WI38 (cell line): ENCODE measurements around the gene NCBP3.
A peak's percentile ranks its signal among the peaks of the same experiment; 100 is the strongest.

Experiments used
- H3K4me3 ChIP-seq: 2 replicates; pipeline ENCODE4 v1.5.1; 2011; ENCODE audit warnings: low read depth, mild to moderate bottlenecking, control low read depth, low read length
- CTCF ChIP-seq: IDR thresholded peaks from 2 replicates; pipeline ENCODE4 v1.5.1; 2012; ENCODE audit warnings: low read depth, mild to moderate bottlenecking, control low read depth, low read length

The NCBP3 gene

GRCh38 chr17:3892095-3892998 is 46.3 kb upstream of the NCBP3 start:
- no peak for TF ChIP-seq CTCF
- peak overlapping the region; percentile 66 for H3K4me3 ChIP-seq

- H3K4me3 ChIP-seq: peak overlapping the region; percentile 66
- no peak for TF ChIP-seq CTCF
Measured at GRCh38 chr17:3891626-3892094, 45.6 kb upstream of the NCBP3 start.

GRCh38 chr17:3890878-3891219 is 44.8 kb upstream of the NCBP3 start:
- no peak overlapping the region for H3K4me3 ChIP-seq
- TF ChIP-seq CTCF: no peak

GRCh38 chr17:3890082-3890877 is 44.2 kb upstream of the NCBP3 start:
- no peak for TF ChIP-seq CTCF

GRCh38 chr17:3889325-3890012 is 43.4 kb upstream of the NCBP3 start:
- H3K4me3 ChIP-seq: no peak overlapping the region

More at GRCh38 chr17:3890082-3890877, 44.2 kb upstream of the NCBP3 start:
- H3K4me3 ChIP-seq: no peak overlapping the region

More at GRCh38 chr17:3889325-3890012, 43.4 kb upstream of the NCBP3 start:
- no peak for TF ChIP-seq CTCF
